Epithelial cell of proximal tubule (primary cell): ENCODE results near the gene FCHSD2. TPM values are rescaled to one million over a fixed set of nuclear protein-coding genes. Genes with fewer than 3 reads are reported as not detected.

ENCODE experiments used
- DNase-seq: peaks from one replicate; pipeline ENCODE4 v3.0.0-alpha.2; 2011; ENCODE audit warnings: low read depth
- H3K4me3 ChIP-seq: 2 replicates; pipeline ENCODE4 v1.5.1; 2011; ENCODE audit warnings: low read depth, mild to moderate bottlenecking, low read length
- CTCF ChIP-seq: conservative IDR thresholded peaks from 2 replicates; pipeline ENCODE4 v1.5.1; 2012; ENCODE audit warnings: low read depth, mild to moderate bottlenecking, low read length
- total RNA-seq: library from RNA; depleted of rRNA; stranded (reverse); fragments of >200 nt; gene quantifications from 2 replicates; pipeline ENCODE4 v1.2.3, GENCODE V29; 2015

The FCHSD2 gene
- total RNA-seq, 1 donor from 2014 or later: 8.8 TPM

- TF ChIP-seq CTCF: no peak
- H3K4me3 ChIP-seq: no peak overlapping the region
- no peak for DNase-seq
Measured at GRCh38 chr11:72940417-72940816, 201.7 kb downstream of the FCHSD2 start.

GRCh38 chr11:72939031-72939430 lies 203.1 kb downstream of the FCHSD2 start:
- no peak for DNase-seq
- H3K4me3 ChIP-seq: no peak overlapping the region
- no peak for TF ChIP-seq CTCF

GRCh38 chr11:72937439-72937838 lies 204.7 kb downstream of the FCHSD2 start:
- H3K4me3 ChIP-seq: no peak overlapping the region
- TF ChIP-seq CTCF: no peak
- no peak for DNase-seq

GRCh38 chr11:72935700-72936099 lies 206.4 kb downstream of the FCHSD2 start:
- DNase-seq: no peak
- no peak overlapping the region for H3K4me3 ChIP-seq
- TF ChIP-seq CTCF: no peak

- TF ChIP-seq CTCF: no peak
- no peak for DNase-seq
- no peak overlapping the region for H3K4me3 ChIP-seq
Measured at GRCh38 chr11:72932132-72932570, 210.0 kb downstream of the FCHSD2 start.

GRCh38 chr11:72930008-72930407 lies 212.1 kb downstream of the FCHSD2 start:
- no peak overlapping the region for H3K4me3 ChIP-seq
- DNase-seq: no peak
- no peak for TF ChIP-seq CTCF

- TF ChIP-seq CTCF: no peak
Measured at GRCh38 chr11:72929256-72929655, 212.9 kb downstream of the FCHSD2 start.

More at GRCh38 chr11:72929256-72929655, 212.9 kb downstream of the FCHSD2 start:
- no peak for DNase-seq
- no peak overlapping the region for H3K4me3 ChIP-seq
